Measurements from ENCODE around the gene HFE. TPM values are rescaled to one million over a fixed set of nuclear protein-coding genes. Genes with fewer than 3 reads are reported as not detected.

Gene HFE
- total RNA-seq, 2 donors from 2014 or later, result 1.8 to 2.1 TPM

GRCh38 chr6:26088344-26088743 is 1.1 kb downstream of the HFE start:
- H3K4me3 ChIP-seq (ENCODE audit: low read length), result no peak overlapping the region

GRCh38 chr6:26089272-26089671 is 2.0 kb downstream of the HFE start:
- H3K9me3 ChIP-seq (ENCODE audit: control insufficient read depth, low read length), result no peaks in the 10 kb centered on the region
- no peak overlapping the region for H3K4me3 Mint-ChIP-seq

More at GRCh38 chr6:26088344-26088743, 1.1 kb downstream of the HFE start:
- no peaks in the 10 kb centered on the region for H3K9me3 Mint-ChIP-seq
- 88 to 100% methylated on average over 2 to 5 of the region's 5 CpGs for WGBS, 2 experiments (ENCODE audit: insufficient coverage in 1 of 2, insufficient read length in 1 of 2)
- H3K36me3 Mint-ChIP-seq (ENCODE audit: low read depth), result no peaks in the 10 kb centered on the region
- H3K27ac ChIP-seq (ENCODE audit: low read depth, low read length), result no peak overlapping the region
- no peak overlapping the region for H3K9ac ChIP-seq (ENCODE audit: extremely low read depth, low read length, poor library complexity, severe bottlenecking)
- no peaks in the 10 kb centered on the region for H3K9me3 ChIP-seq (ENCODE audit: control insufficient read depth, low read length)
- no peak for TF ChIP-seq CTCF (conservative IDR thresholded peaks at IDR 0.05)
- H3K27me3 ChIP-seq (ENCODE audit: control insufficient read depth, insufficient read depth, low read length, poor library complexity, severe bottlenecking), result no peaks in the 10 kb centered on the region
- H3K36me3 ChIP-seq (ENCODE audit: control insufficient read depth, insufficient read depth, low read length), result no peaks in the 10 kb centered on the region
- peak overlapping the region; percentile 70 for H3K4me3 Mint-ChIP-seq
- no peaks in the 10 kb centered on the region for H3K4me1 ChIP-seq (ENCODE audit: control insufficient read depth, insufficient read depth, low read length)
- H3K27ac Mint-ChIP-seq, result no peak overlapping the region
- H3K4me1 Mint-ChIP-seq, result peaks cover 22% of the 10 kb centered on the region
- DNase-seq, result no peak
- H3K27me3 Mint-ChIP-seq (ENCODE audit: insufficient read depth), result peaks cover 2% of the 10 kb centered on the region

GRCh38 chr6:26092443-26092842 is 5.2 kb downstream of the HFE start:
- H3K27ac Mint-ChIP-seq, result no peak overlapping the region
- no peak overlapping the region for H3K4me3 Mint-ChIP-seq
- no peaks in the 10 kb centered on the region for H3K4me1 ChIP-seq (ENCODE audit: control insufficient read depth, insufficient read depth, low read length)
- no peaks in the 10 kb centered on the region for H3K9me3 ChIP-seq (ENCODE audit: control insufficient read depth, low read length)
- no peaks in the 10 kb centered on the region for H3K36me3 ChIP-seq (ENCODE audit: control insufficient read depth, insufficient read depth, low read length)
- no peaks in the 10 kb centered on the region for H3K27me3 Mint-ChIP-seq (ENCODE audit: insufficient read depth)
- TF ChIP-seq CTCF (conservative IDR thresholded peaks at IDR 0.05), result no peak
- H3K9ac ChIP-seq (ENCODE audit: extremely low read depth, low read length, poor library complexity, severe bottlenecking), result no peak overlapping the region
- H3K36me3 Mint-ChIP-seq (ENCODE audit: low read depth), result no peaks in the 10 kb centered on the region
- H3K27ac ChIP-seq (ENCODE audit: low read depth, low read length), result no peak overlapping the region
- no peaks in the 10 kb centered on the region for H3K27me3 ChIP-seq (ENCODE audit: control insufficient read depth, insufficient read depth, low read length, poor library complexity, severe bottlenecking)
- no peak overlapping the region for H3K4me3 ChIP-seq (ENCODE audit: low read length)
- 87 to 96% methylated on average over 4 of the region's 4 CpGs for WGBS, 2 experiments (ENCODE audit: insufficient coverage in 1 of 2, insufficient read length in 1 of 2)
- no peaks in the 10 kb centered on the region for H3K9me3 Mint-ChIP-seq
- H3K4me1 Mint-ChIP-seq, result peaks cover 28% of the 10 kb centered on the region
- DNase-seq, result no peak

More at GRCh38 chr6:26089272-26089671, 2.0 kb downstream of the HFE start:
- Mint-ChIP-seq H3K27me3 (ENCODE audit: insufficient read depth) (peaks cover 2% of the 10 kb centered on the region), H3K9me3 (no peaks in the 10 kb centered on the region), H3K36me3 (ENCODE audit: low read depth) (no peaks in the 10 kb centered on the region), H3K4me1 (peaks cover 26% of the 10 kb centered on the region), H3K27ac (no peak overlapping the region)
- H3K27ac ChIP-seq (ENCODE audit: low read depth, low read length), result no peak overlapping the region
- no peak for DNase-seq
- no peak for TF ChIP-seq CTCF (conservative IDR thresholded peaks at IDR 0.05)
- no peaks in the 10 kb centered on the region for H3K27me3 ChIP-seq (ENCODE audit: control insufficient read depth, insufficient read depth, low read length, poor library complexity, severe bottlenecking)
- no peaks in the 10 kb centered on the region for H3K4me1 ChIP-seq (ENCODE audit: control insufficient read depth, insufficient read depth, low read length)
- H3K9ac ChIP-seq (ENCODE audit: extremely low read depth, low read length, poor library complexity, severe bottlenecking), result no peak overlapping the region
- no peaks in the 10 kb centered on the region for H3K36me3 ChIP-seq (ENCODE audit: control insufficient read depth, insufficient read depth, low read length)
- no peak overlapping the region for H3K4me3 ChIP-seq (ENCODE audit: low read length)
- WGBS, 2 experiments (ENCODE audit: insufficient coverage in 1 of 2, insufficient read length in 1 of 2), result 86 to 100% methylated on average over 2 of the region's 2 CpGs

Data from endodermal cell (in vitro differentiated cells).